Measurements from ENCODE around the gene ADAMTS5. TPM values are rescaled to one million over a fixed set of nuclear protein-coding genes. Genes with fewer than 3 reads are reported as not detected.

Gene ADAMTS5
- total RNA-seq, 4 donors from 2014 or later, result 14.4 to 34.5 (median 20.8) TPM

GRCh38 chr21:26965907-26966581 is 844 bp downstream of the ADAMTS5 start:
- no peak for DNase-seq (ENCODE audit: extremely low spot score)
- H3K36me3 ChIP-seq, result no peaks in the 10 kb centered on the region
- H3K4me1 ChIP-seq, result peaks cover 8 to 65% (median 61%) of the 10 kb centered on the region in 4 donors
- intact Hi-C loops (cut with DNase I), result no loop called here
- H3K9me3 ChIP-seq, result no peaks in the 10 kb centered on the region
- H3K27ac ChIP-seq (replicated peaks in 1 of 4), result peak overlapping the region; percentile 75 to 90 (median 83)
- TF ChIP-seq CTCF (IDR thresholded peaks at IDR 0.05), result peak in 2 of 3 experiments; percentile 4 to 18
- TF ChIP-seq POLR2A (IDR thresholded peaks at IDR 0.05; ENCODE audit: low read depth), result no peak
- no peak for TF ChIP-seq EP300 (IDR thresholded peaks at IDR 0.05)
- H3K4me3 ChIP-seq, result peak overlapping the region; percentile 64 to 76 (median 69)
- H3K27me3 ChIP-seq, result peaks cover 0 to 11% (median 0%) of the 10 kb centered on the region in 4 donors
- 7% methylated on average over 17 of the region's 66 CpGs for WGBS

- 27% methylated on average over 27 of the region's 58 CpGs for WGBS
- Histone ChIP-seq H3K36me3 (no peaks in the 10 kb centered on the region), H3K4me1 (peaks cover 8 to 73% (median 68%) of the 10 kb centered on the region in 4 donors), H3K27me3 (peaks cover 0 to 11% (median 0%) of the 10 kb centered on the region in 4 donors), H3K4me3 (peak overlapping the region; percentile 64 to 76 (median 69)), H3K9me3 (no peaks in the 10 kb centered on the region), H3K27ac (replicated peaks in 1 of 4) (peak overlapping the region; percentile 75 to 90 (median 83))
- intact Hi-C loops (cut with DNase I), result no loop called here
- DNase-seq (ENCODE audit: extremely low spot score), result no peak
- no peak for TF ChIP-seq POLR2A (IDR thresholded peaks at IDR 0.05; ENCODE audit: low read depth)
- peak; percentile 6 to 64 (median 39) for TF ChIP-seq CTCF (IDR thresholded peaks at IDR 0.05)
- TF ChIP-seq POLR2AphosphoS5 (IDR thresholded peaks at IDR 0.05), result peak in 1 of 2 donors; percentile 28
- no peak for TF ChIP-seq EP300 (IDR thresholded peaks at IDR 0.05)
These were observed 1.6 kb downstream of the ADAMTS5 start for GRCh38 chr21:26965040-26965906.

- intact Hi-C loops (cut with DNase I), result no loop called here
- WGBS, result 64% methylated on average over 14 of the region's 14 CpGs
These were observed 2.6 kb downstream of the ADAMTS5 start for GRCh38 chr21:26964170-26964778.

GRCh38 chr21:26962621-26963181 is 4.2 kb downstream of the ADAMTS5 start:
- WGBS, result 70% methylated on average over 3 of the region's 3 CpGs
- peak overlapping the region; percentile 64 to 76 (median 69) for H3K4me3 ChIP-seq

More at GRCh38 chr21:26964170-26964778, 2.6 kb downstream of the ADAMTS5 start:
- Histone ChIP-seq H3K9me3 (no peaks in the 10 kb centered on the region), H3K4me3 (peak overlapping the region; percentile 64 to 76 (median 69)), H3K4me1 (peaks cover 12 to 80% (median 77%) of the 10 kb centered on the region in 4 donors), H3K27me3 (peaks cover 0 to 11% (median 0%) of the 10 kb centered on the region in 4 donors), H3K36me3 (no peaks in the 10 kb centered on the region), H3K27ac (replicated peaks in 1 of 4) (peak overlapping the region; percentile 75 to 90 (median 83))
- TF ChIP-seq EP300 (IDR thresholded peaks at IDR 0.05) (no peak), POLR2AphosphoS5 (IDR thresholded peaks at IDR 0.05) (peak; percentile 54 to 92)
- no peak for DNase-seq (ENCODE audit: extremely low spot score)

More at GRCh38 chr21:26962621-26963181, 4.2 kb downstream of the ADAMTS5 start:
- no peak for TF ChIP-seq CTCF (IDR thresholded peaks at IDR 0.05)
- TF ChIP-seq POLR2AphosphoS5 (IDR thresholded peaks at IDR 0.05), result no peak
- no peak for TF ChIP-seq POLR2A (IDR thresholded peaks at IDR 0.05; ENCODE audit: low read depth)
- no peak for TF ChIP-seq EP300 (IDR thresholded peaks at IDR 0.05)
- Histone ChIP-seq H3K4me1 (peaks cover 12 to 88% (median 81%) of the 10 kb centered on the region in 4 donors), H3K27me3 (peaks cover 0 to 11% (median 0%) of the 10 kb centered on the region in 4 donors), H3K36me3 (no peaks in the 10 kb centered on the region), H3K9me3 (no peaks in the 10 kb centered on the region), H3K27ac (replicated peaks in 1 of 4) (peak overlapping the region; percentile 25 to 90 (median 81))
- intact Hi-C loops (cut with DNase I), result no loop called here
- no peak for DNase-seq (ENCODE audit: extremely low spot score)

Measured in esophagus muscularis mucosa (tissue), 4 donors.